ENCODE data around the gene ABCC10.

GRCh38 chr6:43399932-43400487 lies 27.3 kb upstream of the ABCC10 start:
- TF ChIP-seq TAF1 (IDR thresholded peaks at IDR 0.05; ENCODE audit: borderline replicate concordance, low read depth, low read length) = no peak
- TF ChIP-seq POLR2A (IDR thresholded peaks at IDR 0.05; ENCODE audit: low read depth, low read length) = no peak

Data from GM12892 (cell line).